Loucy (cell line): Measurements from ENCODE around the gene DMXL2.

Source experiments
- H2AFZ ChIP-seq: fragments of 200-600 bp; sonication (generic); 2 replicates; pipeline ENCODE4 v1.6.0; 2016; ENCODE audit warnings: antibody characterized with exemption, mild to moderate bottlenecking, low read length, moderate library complexity
- H3F3A ChIP-seq: fragments of 200-600 bp; 2 replicates; pipeline ENCODE4 v1.6.0; 2016; ENCODE audit warnings: antibody characterized with exemption, low read depth, mild to moderate bottlenecking
- H3K27me3 ChIP-seq: fragments of 200-600 bp; sonication (generic); 2 replicates; pipeline ENCODE4 v1.6.1; 2014; ENCODE audit warnings: low read length, mild to moderate bottlenecking; ENCODE audit not compliant: insufficient read depth, poor library complexity, severe bottlenecking
- H3K36me3 ChIP-seq: fragments of 200-600 bp; sonication (generic); 2 replicates; pipeline ENCODE4 v1.6.1; 2016; ENCODE audit warnings: low read length; ENCODE audit not compliant: insufficient read depth
- H3K4me1 ChIP-seq: fragments of 200-600 bp; sonication (generic); 2 replicates; pipeline ENCODE4 v1.5.1; 2014; ENCODE audit warnings: low read length, mild to moderate bottlenecking; ENCODE audit not compliant: insufficient read depth, poor library complexity, severe bottlenecking
- H3K4me2 ChIP-seq: fragments of 200-600 bp; sonication (generic); 2 replicates; pipeline ENCODE4 v1.6.0; 2014; ENCODE audit warnings: antibody characterized with exemption, low read length, low read depth, mild to moderate bottlenecking; ENCODE audit not compliant: poor library complexity, severe bottlenecking
- H3K4me3 ChIP-seq: fragments of 200-600 bp; sonication (generic); 2 replicates; pipeline ENCODE4 v1.5.1; 2014; ENCODE audit warnings: low read length, mild to moderate bottlenecking, mixed read lengths; ENCODE audit not compliant: poor library complexity, severe bottlenecking
- H3K79me2 ChIP-seq: fragments of 200-600 bp; sonication (generic); 2 replicates; pipeline ENCODE4 v1.6.1; 2014; ENCODE audit warnings: low read length; ENCODE audit not compliant: insufficient read depth
- H3K9ac ChIP-seq: fragments of 200-600 bp; sonication (generic); 2 replicates; pipeline ENCODE4 v1.6.0; 2014; ENCODE audit warnings: mild to moderate bottlenecking, low read depth, low read length, moderate library complexity; ENCODE audit not compliant: poor library complexity, severe bottlenecking
- H3K9me2 ChIP-seq: fragments of 200-600 bp; sonication (generic); replicated peaks from 2 replicates; pipeline ENCODE4 v1.6.1; 2016; ENCODE audit warnings: low read depth, low read length, mixed read lengths
- H3K9me3 ChIP-seq: fragments of 200-600 bp; sonication (generic); 2 replicates; pipeline ENCODE4 v1.6.1; 2014; ENCODE audit warnings: mild to moderate bottlenecking, antibody characterized with exemption, low read length, low read depth; ENCODE audit not compliant: insufficient read depth
- H4K20me1 ChIP-seq: fragments of 200-600 bp; sonication (generic); 2 replicates; pipeline ENCODE4 v1.6.0; 2014; ENCODE audit warnings: antibody characterized with exemption, low read length, mild to moderate bottlenecking; ENCODE audit not compliant: insufficient read depth, poor library complexity, severe bottlenecking
- CTCF ChIP-seq: fragments of 200-600 bp; sonication (generic); conservative IDR thresholded peaks from 2 replicates; pipeline ENCODE4 v1.5.1; 2014; ENCODE audit warnings: mild to moderate bottlenecking, antibody characterized with exemption, low read length
- EZH2phosphoT487 ChIP-seq: fragments of 200-600 bp; IDR thresholded peaks from 2 replicates; pipeline ENCODE4 v1.6.1; 2018; ENCODE audit warnings: antibody characterized with exemption, mild to moderate bottlenecking, moderate library complexity, borderline replicate concordance

Gene DMXL2

GRCh38 chr15:51622604-51623370 is at the start of gene DMXL2:
Gene DMXL2 (minus strand): TSS chr15:51622771. CDS start chr15:51622545, 226 bp downstream.
- H2AFZ ChIP-seq: peak within 1 kb of the TSS; percentile 93
- H3F3A ChIP-seq: peaks cover 6% of the 10 kb centered on the region; the same call in 1 of the 2 replicates
- peak within 1 kb of the TSS; percentile 86 for H3K4me3 ChIP-seq
- peaks cover 19% of the 10 kb centered on the region for H4K20me1 ChIP-seq
- TF ChIP-seq CTCF (no peak), EZH2phosphoT487 (no peak)
- H3K79me2 ChIP-seq: peaks cover 42% of the 10 kb centered on the region
- no peaks in the 10 kb centered on the region for H3K27me3 ChIP-seq
- no peaks in the 10 kb centered on the region for H3K36me3 ChIP-seq
- no peaks in the 10 kb centered on the region for H3K9me2 ChIP-seq
- H3K9ac ChIP-seq: peak within 1 kb of the TSS; percentile 84
- H3K4me2 ChIP-seq: peak within 1 kb of the TSS; percentile 92
- H3K9me3 ChIP-seq: no peaks in the 10 kb centered on the region
- peaks cover 46% of the 10 kb centered on the region for H3K4me1 ChIP-seq

GRCh38 chr15:51672155-51672687 is 49.6 kb upstream of the DMXL2 start:
- Histone ChIP-seq H3F3A (no peaks in the 10 kb centered on the region), H3K4me2 (no peak overlapping the region), H3K9me2 (no peaks in the 10 kb centered on the region), H3K9ac (no peak overlapping the region), H3K9me3 (no peaks in the 10 kb centered on the region), H4K20me1 (no peaks in the 10 kb centered on the region), H3K4me3 (no peak overlapping the region), H3K4me1 (no peaks in the 10 kb centered on the region), H3K79me2 (no peaks in the 10 kb centered on the region), H2AFZ (no peak overlapping the region), H3K36me3 (no peaks in the 10 kb centered on the region), H3K27me3 (no peaks in the 10 kb centered on the region)
- TF ChIP-seq EZH2phosphoT487 (no peak), CTCF (no peak)

- Histone ChIP-seq H3K9me2 (no peaks in the 10 kb centered on the region), H3F3A (no peaks in the 10 kb centered on the region), H3K9ac (no peak overlapping the region), H2AFZ (no peak overlapping the region), H3K4me2 (no peak overlapping the region), H3K9me3 (no peaks in the 10 kb centered on the region), H3K27me3 (no peaks in the 10 kb centered on the region), H3K4me3 (no peak overlapping the region), H3K79me2 (no peaks in the 10 kb centered on the region), H3K4me1 (no peaks in the 10 kb centered on the region), H3K36me3 (no peaks in the 10 kb centered on the region), H4K20me1 (no peaks in the 10 kb centered on the region)
- TF ChIP-seq EZH2phosphoT487: no peak
- TF ChIP-seq CTCF: no peak
Measured at GRCh38 chr15:51669381-51669780, 46.8 kb upstream of the DMXL2 start.
